CD4-positive, alpha-beta T cell treated with Interleukin-4 for 4 hours (primary cell): ENCODE data around the gene COPB1.

Experiments
- DNase-seq: peaks from one replicate; pipeline ENCODE4 v3.0.0-alpha.2; 2020

The COPB1 gene

DNA sequence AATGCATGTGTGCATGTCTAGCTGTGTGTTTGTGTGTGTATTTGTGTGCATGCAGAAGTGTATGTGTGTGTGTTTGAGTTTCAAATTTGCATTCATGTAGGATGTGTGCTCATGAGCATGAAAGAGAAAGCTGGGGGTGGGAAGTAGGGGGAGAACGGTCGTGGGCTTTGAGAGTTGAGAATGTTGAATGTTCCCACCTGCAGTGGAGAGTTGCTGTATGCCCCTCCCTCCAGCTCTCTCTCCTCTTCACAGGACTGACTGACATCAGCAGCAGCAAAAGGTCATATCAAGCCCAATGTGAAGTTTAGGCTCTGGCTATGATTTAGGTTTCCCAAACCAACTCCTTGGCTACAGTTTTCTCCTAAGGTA lies 76.8 kb downstream of the COPB1 start:
- DNase-seq: no peak

DNA sequence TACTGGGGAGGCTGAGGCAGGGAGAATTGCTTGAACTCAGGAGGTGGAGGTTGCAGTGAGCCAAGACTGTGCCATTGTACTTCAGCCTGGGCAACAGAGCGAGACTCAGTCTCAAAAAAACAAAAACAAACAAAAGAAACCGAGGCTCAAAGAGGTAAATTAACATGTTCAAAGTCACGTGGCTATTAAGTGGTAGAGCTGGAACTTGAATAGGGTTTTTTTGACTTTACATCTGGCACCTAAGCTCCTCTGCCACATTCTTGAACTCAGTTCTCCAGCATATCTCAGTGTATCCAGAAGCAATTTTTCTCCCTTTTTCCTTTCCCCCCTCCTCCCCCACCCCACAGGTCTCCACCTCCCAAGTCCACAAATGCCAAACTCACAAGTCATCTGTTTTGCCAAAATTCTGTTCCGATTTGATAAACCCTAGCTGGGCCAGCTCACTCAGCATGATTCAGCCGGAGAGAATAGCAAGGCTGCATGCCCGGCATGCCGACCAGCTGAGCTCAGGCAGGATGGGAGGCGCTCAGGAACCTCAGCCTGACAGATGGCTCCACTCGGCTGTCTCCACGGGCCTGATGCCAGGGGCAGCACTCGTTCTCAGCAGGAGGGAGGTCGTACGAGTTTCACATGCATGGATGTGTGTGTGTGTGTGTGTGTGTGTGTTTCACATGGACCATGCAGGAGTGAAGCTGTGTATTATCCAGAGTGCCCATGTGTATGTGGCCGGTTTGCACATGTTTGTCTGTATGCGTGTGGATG lies 77.4 kb downstream of the COPB1 start:
- DNase-seq: no peak

DNA sequence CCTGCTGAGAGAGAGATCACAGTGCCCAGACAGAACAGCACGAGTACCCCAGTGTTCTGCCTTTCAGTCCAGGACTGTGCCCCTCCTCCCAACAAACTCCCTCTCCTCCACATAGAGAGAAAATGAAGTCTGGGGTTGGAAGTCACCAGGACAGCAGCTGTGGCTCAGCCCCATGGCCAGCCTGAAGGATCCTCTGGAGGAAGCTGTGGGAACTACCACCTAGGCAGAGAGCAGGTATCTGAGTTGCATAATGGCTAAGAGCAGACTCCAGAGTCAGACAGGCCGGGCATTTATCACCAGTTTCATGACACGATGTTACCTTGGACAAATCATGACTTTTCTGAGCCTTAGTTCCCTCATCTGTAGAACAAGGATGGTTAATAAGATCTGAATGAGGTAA lies 79.4 kb downstream of the COPB1 start:
- DNase-seq: no peak

DNA sequence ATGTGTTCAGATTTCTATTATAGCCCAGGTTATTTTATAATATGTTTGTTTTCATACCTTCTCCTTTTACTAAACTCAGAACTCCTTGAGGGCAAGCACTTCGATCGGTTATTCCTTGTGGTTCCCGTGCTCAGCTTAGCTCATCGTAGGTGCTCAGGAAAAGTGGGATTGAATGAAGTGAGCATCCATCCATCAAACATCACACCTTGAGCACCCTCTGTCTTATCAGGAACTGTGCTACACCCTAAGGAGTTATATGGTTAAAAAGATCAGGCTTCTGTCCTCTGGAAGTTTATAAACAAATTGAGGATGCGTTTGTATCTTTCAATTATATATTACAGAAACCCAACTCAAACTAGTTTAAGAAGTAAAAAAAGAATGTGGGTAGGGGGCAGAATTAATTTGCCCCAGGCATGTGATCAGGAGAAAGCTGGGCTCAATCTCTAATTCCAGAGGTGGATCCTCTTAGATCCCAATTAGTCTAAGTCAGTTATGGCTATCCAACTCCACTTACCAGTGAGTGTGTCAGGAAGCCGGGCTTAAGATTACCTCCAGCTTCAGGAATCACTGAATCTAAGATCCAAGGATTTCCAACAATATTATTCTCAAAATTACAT lies 80.7 kb downstream of the COPB1 start:
- no peak for DNase-seq

DNA sequence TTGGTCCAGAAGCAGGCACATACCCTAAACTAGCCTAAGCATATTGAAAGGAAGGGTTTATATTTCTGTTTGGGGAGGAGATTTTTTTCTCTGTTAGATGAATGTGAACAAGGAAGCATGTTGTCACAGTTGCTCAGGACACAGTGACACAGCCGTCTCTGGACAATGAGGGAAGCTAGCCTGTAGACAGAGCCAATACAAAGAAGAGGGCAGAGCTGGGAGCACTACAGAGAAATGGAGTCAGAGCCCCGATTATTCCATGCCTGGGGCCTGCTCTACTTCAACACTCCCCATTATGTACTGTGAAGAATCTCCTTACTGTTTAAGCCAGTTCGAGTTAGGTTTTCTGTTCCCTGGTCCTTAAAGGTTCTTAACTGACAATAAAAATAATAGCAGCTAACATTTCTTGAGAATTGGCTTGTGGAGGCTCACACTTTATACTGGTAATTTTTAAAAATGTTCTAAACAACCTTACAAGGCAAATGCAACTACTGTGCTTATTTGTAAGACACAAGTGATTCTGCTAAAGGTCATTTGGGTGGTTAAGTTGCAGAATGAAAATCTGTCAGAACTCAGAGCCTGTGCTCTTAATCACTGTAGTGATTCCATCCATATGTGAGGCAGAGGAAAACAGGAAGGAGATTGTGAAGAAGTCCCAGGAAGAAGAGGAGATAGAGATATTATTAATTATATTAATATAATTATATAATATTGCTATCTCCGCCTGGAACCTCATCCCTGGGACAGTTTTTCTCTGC lies 81.8 kb downstream of the COPB1 start:
- DNase-seq: no peak

DNA sequence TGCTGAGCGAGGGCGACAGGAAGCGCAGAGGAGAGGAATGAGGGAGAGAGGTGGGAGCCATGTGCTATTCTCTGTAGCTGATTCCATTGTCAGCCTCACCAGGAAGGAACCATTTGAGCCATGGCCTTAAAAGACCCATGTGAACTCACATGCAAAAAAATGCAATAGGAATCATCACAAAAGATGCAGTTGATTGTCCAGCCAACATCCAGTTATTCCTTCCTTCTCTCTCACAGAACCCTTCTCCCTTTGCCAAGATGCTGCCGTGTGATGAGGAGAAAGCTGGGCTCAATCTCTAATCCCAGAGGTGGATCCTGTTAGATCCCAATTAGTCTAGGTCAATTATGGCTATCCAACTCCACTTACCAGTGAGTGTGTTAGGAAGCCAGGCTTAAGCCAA lies 82.4 kb downstream of the COPB1 start:
- no peak for DNase-seq

DNA sequence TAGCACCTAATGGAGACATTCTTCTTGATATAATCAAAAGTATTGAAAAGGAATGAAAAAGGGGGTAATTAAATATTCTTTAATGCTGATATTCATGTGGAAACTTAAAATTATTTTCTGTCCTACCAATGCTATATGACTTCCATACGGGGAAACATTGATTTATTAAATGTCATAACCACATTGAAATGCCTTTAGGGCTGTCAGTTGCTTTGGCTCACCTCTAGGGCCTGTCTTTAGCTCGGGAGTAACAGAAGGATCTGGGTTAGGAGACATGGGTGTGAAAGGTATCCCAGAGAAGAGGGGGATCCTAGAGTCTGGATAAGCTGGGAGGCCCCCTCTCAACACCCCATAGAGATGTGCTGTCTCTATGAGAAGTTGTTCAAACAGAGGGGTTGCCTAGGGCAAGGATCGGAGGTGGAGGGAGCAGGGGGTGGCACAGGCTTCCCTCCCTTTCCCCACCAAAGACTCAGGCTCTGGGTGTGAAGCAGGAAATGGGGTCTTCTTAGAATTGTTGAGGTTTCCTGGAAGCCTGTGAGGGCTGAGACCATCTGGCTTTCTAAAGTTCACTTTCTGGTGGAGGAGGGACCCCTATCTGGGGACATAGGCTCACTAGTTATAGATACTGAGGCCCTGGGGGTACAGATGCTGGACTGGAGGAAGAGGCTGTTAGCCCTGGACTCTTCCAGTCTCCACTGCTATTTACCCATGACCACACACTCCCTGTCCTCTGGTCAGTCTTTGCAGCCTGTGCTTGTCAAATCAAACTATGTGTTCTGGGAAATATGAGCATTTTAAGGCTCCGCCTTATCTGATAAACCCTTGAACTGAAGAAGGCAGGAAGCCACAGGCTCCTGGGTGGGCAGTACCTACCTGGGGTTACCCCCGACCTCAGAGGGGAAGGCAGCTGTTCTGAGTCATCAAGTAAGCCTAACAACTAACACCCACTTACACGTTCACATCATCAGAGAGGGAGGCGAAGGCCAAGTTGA lies 84.8 kb downstream of the COPB1 start:
- DNase-seq: peak; percentile 87

DNA sequence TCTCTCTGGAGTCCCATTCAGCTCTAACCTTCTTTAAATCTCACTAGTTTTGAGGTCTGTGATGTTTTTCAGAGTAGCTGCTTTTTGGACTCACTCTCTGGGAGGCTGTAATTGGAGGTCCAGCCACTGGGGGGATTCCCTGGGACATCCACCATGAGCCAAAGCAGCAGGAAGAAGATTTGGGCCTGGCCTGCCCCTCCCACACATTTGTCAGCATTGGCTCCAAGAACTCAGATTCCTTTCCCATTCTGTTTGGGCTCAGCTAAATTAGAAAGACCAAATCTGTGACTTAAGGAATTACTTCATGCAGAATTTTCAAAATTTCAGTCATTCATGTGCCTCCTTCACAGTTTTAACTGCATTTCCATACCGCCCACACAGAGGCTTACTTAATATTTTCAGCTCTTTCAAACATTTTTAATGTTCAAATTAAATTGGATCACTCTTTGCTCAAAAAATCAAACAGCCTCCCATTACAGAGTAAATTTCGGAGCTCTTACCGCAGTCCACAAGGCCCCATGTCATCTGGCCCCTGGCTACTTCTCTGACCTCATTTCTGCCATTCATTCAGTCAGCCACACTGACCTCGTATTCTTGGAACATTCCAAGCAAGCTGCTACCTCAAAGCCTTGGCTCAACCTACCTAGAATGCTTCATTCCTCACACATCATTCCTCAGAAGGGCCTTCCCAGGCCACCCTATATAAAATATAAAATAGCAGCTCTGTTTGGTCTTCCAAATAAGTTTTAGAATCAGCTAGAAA lies 86.1 kb downstream of the COPB1 start:
- no peak for DNase-seq

DNA sequence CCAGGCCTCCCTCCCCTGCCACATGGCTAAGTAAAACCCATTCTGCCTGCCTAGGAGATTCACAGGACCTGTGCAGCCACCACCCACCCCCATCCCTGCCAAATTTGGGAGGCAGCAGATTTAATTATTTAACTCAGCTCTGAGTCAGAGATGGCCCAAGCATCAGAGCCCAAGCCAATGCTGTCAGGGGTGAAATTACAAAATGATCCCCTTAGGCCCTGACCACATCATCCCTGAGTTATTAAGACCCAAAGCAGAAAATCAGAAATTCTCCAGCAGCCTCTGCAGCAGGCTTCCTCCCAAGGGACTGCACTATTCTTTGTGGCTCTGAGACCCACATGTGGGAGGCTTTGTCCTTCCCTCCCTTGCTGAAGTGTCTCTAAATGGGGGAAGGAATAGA lies 87.8 kb downstream of the COPB1 start:
- no peak for DNase-seq

DNA sequence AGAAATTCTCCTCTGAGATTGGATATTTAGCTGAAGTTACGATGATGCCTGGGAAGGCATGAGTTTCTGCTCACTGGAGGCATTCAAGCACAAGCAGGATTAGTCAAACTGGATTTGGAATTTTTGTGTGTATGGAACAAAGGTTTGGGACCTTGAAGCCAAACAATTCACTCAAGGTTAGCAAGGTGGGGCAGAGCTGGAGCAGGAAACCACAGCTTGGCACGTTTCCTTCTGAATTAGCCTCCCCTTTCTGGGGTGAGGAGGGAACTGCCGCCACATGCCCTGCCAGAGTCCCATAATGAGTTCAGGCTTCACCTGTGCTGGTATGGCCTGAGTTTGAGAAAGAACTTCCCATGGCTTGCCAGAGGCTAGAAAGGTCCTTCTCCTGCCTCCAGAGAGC lies 89.7 kb downstream of the COPB1 start:
- DNase-seq: no peak

DNA sequence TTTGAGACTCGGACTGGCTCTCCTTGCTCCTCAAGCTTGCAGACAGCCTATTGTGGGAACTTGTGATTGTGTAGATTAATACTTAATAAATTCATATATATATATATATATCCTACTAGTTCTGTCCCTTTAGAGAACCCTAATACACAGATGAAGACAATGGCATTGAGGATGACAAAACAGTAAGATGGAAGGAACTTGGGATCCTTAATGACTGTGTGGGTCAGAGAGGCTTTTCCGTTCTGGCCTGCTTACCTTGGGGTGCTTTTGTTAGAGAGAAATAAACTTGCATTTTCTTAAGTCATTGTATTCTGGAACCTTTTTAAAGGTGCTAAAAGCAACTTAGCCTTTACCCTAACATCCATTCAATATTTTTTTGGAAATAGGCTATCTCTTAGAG lies 91.0 kb downstream of the COPB1 start:
- no peak for DNase-seq
